Ishikawa (cell line): ENCODE data around the gene AFF2.

Source experiments
- EP300 ChIP-seq: IDR thresholded peaks from 2 replicates; pipeline ENCODE4 v1.6.1; 2012; ENCODE audit warnings: borderline replicate concordance
- MAX ChIP-seq: IDR thresholded peaks from 2 replicates; pipeline ENCODE4 v1.6.1; 2012
- NFIC ChIP-seq: IDR thresholded peaks from 2 replicates; pipeline ENCODE4 v1.6.1; 2012
- RAD21 ChIP-seq: IDR thresholded peaks from 2 replicates; pipeline ENCODE4 v1.6.1; 2012; ENCODE audit warnings: low read depth
- REST ChIP-seq: IDR thresholded peaks from 2 replicates; pipeline ENCODE4 v1.6.1; 2012; ENCODE audit warnings: low read depth, mild to moderate bottlenecking
- TAF1 ChIP-seq: IDR thresholded peaks from 2 replicates; pipeline ENCODE4 v1.6.1; 2012; ENCODE audit warnings: low read depth, mild to moderate bottlenecking
- YY1 ChIP-seq: IDR thresholded peaks from 2 replicates; pipeline ENCODE4 v1.6.1; 2012; ENCODE audit warnings: low read depth

- TF ChIP-seq NFIC, result no peak
- TF ChIP-seq YY1, result no peak
- TF ChIP-seq EP300, result no peak
- TF ChIP-seq RAD21, result no peak
- no peak for TF ChIP-seq MAX
- no peak for TF ChIP-seq TAF1
- TF ChIP-seq REST, result no peak
Observed at GRCh38 chrX:148755111-148755510, 254.7 kb downstream of the AFF2 start.
